Hematopoietic multipotent progenitor cell treated with erythropoietin and hydrocortisone succinate and interleukin-3 and kit ligand, for 8 days (in vitro differentiated cells): ENCODE data around the gene FNBP1.
A peak's percentile ranks its signal among the peaks of the same experiment; 100 is the strongest.

ENCODE experiments used
- DNase-seq: peaks from one replicate; pipeline ENCODE4 v3.0.0-alpha.2; 2015

Gene FNBP1

DNA sequence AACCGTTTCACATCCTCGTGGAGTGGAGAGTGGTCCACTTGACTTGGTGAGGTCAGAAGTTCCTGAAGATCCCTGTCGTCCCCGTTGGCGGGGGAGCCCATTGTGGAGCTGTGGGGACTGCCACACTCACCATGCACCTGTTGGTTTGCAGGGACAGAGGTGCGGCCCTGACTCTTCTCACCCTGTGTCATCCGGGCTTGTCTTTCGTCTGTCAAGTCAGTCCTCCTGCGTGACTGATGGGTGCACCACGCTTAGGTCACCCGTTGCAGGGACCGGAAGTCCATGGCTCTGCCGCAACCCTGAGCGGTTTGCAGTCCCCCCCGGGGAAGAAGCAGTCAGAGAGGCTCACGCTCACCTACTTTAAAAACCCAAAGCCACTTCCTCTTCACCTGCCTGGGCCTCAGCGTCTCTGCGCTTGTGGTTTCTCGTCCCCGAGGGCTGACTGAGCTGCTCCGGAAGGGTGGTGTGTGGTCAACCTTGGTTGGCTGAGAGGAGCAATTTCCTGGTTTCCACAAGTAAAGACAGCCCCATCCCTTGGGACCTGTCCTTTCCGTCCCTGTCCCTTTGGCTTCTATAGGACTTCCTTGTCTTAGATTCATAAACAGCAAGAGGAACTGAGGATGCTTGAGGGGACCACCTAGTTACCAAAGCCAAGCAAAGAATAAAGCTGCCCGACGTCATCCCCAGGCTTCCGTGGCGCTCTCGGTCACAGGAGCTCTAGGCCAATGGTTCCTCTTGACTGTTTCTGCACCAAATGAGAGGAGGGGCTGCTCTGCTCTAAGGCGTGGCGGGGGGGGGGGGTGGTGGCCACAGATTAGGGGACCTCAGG is 154.5 kb downstream of the FNBP1 start:
- DNase-seq = peak; percentile 76

DNA sequence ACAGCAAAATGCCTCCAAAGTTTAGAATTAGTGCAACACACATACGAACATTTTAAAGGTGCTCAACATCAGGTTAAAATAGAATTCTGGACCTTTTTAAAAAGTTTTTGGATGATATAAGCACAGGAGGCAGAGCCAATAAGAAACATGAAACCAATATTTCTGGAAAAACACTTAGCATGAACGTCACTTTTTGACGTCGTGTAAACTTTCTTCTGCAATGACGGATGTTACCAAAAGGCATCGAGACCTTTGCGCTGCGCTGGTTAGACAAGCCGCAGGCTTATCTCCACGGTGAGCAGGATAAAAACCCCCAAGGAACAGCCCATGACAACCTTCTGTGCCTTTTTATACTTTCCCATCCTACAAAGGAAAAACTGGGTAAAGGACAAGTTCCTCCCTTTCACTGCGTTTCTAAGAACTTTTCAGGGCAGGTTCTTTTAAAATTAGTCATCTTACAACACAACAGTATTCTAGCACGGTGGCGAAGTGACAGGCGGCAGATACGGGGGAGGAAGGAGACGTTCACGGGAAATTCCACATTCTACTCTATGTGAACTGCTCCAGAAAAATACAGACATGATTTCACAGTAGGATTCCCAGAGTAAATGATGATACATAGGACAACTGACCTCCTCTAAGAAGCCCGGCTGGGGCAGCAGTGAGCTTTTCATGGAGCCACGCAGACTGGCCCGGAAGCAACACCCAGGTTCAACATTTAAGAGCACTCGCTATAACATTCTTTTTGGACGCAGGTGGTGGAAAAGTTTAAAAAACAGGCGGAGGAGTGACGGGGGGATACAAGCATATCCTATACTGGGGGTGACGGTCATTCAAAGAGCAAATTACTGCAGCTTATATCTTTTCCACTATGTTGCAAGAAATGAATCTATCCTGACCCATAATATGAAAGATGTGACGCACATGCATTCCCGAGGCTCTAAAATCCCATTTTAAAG is 155.4 kb downstream of the FNBP1 start:
- peak; percentile 75 for DNase-seq

DNA sequence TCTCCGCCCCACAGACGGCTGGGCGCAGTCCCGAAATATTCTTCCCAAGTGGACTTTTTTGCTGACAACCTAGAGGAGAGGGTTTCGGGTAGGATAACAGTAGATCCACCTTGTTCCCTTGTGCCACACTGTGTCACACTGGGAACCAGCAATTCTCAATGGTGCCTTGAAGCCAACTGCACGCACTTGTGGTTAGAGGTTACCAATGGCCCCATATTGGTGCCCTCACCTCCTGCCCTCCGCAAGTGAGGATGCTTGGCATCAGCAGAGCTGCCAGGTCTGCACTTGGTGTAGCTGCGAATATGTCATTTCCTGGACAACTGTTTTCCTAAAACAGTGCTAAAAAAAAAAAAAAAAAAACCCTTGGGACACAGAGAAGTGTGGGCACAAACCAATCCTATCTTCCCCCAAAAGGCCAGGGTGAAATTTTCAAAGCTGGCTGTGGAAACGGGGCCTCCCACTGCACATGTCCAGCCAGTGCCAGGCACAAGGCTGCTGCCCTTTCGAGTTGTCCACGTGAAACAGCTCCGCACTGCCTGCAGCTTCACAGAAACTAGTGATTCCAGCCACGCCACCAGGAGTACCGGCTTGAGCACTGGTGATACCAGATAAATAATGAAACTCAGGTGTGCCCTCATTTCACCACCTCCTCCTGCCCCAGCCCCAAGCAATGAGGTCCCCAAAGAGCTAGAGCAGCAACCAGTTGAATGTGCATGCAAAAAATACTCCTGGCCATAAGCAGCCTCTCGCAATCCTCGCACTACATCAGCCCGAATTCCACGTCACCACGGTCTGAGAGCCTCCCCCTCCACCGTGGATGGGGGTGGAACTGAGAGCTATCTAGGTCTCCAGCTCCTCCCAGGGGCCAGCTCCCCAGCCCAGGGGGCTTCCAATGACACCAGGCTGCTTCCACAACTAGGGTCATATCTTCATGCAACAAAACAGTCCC is 156.5 kb downstream of the FNBP1 start:
- DNase-seq = peak; percentile 49

DNA sequence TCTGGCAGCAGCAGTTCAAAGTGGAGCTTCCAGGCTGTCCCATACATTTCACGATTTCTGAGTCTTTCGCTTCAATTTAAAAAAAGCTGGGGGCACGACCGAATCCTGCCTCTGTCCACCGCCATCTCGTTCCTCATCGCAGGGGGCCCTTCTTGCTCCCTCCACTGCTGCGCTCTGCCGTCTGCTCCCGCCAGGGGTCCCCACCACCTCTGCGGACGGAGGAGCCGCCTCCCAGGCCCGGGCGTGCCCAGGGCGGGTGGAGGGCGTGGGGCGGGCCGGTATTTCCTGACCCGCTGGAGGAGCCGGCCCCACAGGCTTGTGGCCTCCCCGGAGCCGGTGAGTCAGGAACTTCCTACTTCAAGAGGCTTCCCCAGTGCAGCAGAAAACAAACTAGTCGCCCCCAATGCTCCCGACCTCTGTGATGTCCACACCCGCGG is 157.3 kb downstream of the FNBP1 start:
- DNase-seq = peak; percentile 91

DNA sequence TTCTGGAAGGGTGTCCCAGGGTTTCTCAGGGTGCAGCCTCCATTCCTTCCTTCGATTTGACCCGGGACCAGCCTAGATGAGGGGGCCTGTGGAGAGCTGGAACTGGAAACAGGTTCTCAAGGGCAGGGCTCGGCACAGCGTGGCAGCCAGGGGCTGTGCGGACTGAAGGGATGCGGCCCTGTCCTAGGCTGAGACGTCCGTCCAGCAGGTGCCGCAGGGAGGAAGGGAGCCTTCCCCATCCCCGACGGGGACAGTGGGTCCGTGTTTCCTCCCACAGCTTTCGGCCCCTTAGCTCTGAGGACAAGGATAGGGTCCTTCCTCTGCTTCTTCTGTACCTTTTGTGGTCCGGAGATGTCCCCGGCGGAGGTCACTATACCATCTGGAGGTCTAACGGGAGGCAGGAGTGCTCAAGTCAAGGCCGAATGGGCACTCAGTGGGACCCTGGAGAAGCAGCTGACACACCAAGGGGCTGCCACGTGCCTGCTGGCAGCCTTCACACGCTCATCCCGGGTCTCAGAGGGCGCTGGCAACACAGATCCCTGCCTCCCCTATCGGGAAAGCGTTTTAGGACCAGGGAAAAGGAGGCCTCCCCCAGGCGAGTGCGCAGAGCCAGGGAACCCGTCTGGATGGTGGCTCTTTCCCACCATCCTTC is 157.8 kb downstream of the FNBP1 start:
- peak; percentile 73 for DNase-seq

DNA sequence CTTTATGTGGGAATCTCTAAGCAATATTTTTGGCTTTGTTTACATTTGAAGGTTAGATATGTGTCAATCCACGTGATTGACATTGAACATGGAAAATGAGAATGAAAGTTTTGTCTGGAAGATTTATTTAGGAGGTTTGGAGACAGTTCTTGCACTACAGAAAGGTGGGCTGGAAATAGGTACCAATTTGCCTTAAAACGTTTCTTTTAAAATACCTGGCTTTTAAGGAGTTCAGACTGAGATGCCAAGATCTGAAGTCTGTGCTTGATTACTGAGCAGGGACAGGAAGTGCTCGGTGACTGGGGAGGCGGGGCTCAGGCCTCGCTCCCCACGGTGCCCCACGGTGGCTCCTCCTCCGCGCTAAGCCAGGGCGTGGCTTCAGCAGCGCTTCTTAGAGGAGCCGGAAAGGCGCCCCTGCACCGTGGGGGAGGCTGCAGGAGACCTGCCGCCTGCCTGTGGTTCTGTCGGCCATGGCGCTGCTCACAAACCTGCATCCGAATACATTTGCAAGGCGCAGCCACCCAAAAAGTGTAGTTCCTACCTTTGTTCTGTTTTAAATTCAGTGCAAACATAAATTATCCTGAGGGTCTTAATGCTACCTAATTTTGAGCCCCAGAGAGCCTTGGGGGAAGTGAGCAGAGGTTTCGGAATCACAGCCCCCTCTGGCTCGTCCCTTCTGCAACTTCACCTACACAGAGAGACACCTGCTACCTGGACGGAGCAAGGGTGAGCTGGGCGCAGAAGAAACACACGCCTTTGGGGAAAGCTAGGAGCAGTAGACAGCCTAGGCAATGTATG is 158.6 kb downstream of the FNBP1 start:
- DNase-seq = peak; percentile 96

DNA sequence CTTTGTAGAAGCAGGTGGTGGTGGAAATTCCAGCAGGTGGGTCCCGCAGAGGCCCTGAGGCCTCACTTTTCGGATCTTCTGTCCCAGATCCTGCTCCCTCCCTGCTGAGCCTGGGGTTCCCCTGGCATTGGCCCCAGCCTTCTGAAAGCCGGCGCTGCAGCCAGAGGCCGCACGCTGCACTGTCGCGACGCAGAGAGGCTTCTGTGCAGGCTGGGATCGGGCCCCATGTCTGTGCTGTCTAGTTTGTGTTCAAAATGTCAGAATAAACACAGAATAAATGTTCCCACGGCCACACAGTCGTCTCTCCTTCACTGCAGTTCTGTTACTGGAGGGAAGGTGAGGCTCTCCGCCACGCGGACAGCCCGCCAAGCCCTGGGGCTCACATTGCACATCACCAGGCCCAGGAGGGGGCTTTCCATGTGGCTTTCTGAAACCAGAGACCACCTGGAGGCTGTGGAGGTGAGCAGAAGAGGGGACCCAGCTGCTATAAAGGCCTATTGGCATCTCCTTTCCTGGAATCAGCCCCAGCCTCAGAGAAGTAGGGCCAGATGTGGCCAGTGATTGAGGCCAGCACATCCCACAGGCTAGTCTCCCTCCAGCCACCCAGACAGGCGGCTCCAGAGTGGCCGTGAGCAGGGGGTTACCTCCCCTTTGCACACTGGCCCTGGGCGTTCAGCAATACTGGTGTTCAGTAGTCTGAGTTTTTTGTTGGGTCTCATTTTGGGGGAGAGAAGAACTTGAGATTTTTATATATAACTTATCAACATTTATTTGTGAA is 161.3 kb downstream of the FNBP1 start:
- DNase-seq = no peak

DNA sequence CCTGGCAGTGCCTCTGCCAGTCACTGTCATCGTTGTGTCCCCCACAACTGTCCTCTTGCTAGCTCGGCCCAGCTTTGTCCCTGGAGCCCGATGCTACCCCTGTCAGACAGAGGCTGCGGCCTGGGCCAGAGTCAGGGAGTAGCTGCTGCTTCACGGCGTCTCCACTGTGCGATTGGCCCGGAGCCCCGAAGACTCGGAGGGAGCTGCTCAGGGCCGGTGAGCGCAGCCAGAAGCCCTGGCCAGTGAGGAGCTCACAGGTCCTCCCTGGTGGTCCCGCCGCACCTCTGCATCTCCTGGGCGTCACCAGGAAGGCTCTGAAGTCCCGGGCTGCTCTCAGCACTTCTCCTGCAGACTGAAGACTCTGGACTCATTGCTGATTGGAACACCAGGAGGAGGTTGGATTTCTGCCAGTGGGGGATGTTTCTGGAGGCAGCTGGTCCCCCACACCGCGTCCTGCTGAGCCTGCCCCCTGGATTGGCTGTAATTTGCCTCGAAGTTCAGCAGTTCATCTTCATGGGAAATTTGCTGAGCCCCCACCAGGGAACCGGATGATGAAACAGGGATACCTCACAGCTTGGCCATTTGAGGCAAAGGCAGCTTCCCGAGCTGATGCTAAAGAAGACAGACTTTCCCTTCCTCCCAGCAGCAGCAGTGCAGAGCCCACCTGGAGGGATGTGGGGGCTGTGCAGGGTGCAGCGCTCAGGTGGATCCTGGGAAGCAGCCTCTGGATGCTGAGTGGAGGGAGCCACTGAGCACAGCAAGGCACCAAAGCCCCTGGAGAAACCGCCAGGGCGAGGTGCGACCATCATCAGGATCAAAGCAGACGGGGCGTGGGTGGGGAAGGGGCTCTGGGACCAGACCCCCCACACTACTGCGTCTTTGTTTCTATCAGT is 162.1 kb downstream of the FNBP1 start:
- no peak for DNase-seq

DNA sequence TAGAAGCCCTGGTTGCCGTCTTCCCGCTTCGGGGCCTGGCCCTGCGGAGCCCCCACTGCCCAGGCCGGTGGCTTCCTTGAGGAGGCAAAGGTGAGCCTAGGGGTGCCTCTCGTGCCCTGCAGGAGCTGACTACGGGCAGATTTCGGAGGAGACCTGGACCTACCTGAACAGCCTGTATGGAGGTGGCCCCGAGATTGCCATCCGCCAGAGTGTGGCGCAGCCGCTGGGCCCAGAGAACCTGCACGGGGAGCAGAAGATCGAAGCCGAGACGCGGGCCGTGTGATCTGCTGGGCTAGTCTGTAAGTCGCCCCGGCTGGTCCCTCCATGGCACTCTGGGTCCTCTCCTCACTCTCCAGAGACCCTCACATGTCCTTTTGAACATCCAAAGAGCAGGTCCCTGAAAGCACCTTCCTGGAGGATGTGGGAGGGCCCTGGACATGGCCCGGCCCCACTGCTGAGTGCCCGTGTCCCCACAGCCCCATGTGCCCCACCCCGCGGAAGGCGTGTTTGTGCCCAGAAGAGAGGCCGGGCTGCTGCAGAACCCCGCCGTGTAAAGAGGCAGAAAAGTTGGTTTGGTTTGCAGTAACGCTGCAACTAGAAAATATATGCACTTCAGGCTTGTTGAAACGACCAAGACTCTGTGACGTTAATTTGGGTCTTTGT is 162.9 kb downstream of the FNBP1 start:
- no peak for DNase-seq

DNA sequence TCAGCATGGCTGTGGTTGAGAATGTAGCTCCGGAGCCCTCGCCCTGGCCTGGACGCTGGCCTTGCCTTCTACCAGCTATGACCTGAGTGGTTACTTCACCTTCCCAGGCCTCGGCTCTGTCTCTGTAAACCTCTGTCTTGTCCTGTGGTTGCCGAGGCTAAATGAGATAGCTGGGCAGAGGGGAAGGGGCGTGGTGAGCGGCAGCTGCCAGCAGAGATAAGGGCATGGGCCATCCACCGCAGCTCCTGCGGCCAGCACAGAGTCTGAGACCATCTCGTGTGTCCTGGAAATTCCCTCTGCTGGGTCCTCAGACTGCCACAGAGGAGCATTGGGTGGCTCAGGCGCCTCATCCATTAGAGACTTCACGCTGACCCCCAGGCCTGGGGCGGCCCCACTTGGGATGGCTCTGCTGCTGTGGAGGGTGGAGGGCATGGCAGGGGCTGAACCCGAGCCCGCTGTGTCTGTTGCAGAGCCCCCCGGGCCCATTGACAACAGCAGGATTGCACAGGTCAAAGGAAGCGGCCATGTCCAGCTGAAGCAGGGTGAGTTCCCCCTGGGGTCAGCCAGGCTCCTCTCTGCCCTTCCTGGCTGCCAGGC is 163.8 kb downstream of the FNBP1 start:
- peak; percentile 97 for DNase-seq

DNA sequence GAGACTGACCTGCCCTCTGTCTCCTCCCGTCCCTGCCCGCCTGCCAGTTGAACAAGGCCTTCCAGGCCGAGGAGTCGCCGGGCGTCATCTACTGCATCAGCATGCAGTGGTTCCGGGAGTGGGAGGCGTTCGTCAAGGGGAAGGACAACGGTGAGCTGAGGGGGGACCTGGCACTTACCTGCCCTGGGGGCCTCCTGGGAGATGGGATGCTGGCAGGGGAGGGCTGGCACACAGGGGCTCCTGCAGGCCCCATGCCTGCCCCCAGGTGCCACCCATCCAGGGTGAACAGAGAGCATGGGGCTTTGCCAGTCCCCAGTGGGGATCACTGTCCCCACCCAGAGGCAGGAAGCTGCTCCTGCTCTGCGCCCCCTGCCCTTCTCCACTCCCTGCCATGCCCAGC is 164.7 kb downstream of the FNBP1 start:
- peak; percentile 46 for DNase-seq

DNA sequence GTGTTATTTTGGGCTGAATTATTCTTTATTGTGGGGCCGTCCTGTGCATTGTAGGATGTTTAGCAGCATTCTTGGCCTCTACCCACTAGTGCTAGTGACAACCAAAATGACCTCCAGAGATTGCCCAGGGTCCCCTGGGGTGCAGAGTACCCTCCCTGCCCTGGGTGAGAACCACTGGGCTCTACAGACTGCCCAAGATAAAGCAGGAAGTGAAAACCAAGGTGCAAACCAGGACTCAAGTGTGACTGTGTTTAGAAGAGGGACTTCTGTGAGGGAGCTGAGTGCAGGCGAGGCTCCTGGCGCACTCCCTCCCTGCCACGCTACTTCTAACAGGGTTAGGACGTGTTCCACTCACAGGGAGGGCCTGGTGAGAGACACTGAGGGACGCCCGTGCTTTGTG is 166.2 kb downstream of the FNBP1 start:
- DNase-seq = no peak

DNA sequence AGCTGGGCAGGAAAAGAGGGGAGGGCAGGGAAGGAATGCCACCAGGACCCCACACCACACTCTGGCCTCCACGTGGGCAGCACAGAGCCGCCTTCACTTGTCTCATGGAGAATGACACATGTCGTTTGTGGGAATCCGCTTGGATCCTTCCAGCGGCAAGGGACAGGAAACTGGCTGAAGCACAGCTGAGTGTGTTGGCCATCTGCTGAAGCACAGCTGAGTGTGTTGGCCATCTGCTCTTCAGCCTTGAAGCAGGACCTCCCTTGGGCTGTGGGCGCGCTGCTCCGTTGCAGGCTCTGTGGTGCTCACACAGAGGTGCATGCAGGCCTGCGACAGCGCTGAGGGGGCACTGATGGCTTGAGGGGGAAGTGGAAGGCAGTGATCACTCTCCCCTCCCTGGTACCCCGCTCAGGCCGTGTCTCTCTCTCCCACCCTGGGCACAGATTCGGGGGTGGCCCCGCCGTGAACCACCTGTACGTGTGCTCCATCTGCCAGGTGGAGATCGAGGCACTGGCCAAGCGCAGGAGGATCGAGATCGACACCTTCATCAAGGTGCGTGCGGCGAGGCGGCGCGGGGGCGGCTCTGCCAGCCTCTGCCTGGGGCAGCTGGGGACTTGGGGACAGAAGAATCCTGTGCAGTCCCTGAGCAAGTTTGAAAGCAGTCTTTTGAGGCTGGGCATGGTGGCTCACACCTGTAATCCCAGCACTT is 167.1 kb downstream of the FNBP1 start:
- DNase-seq = no peak

DNA sequence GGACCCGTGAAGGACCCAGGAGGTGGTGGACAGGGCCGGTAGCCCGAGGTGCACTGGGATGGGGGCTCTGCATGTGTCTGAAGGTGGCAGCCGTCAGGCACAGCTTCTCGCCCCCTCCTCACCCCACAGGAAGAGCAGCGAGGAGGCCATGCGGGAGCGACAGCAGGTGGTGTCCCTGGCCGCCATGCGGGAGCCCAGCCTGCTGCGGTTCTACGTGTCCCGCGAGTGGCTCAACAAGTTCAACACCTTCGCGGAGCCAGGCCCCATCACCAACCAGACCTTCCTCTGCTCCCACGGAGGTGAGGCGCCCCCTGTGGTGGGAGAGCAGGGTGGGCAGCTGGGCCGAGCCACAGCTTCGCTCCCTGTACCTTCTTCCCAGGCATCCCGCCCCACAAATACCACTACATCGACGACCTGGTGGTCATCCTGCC is 167.8 kb downstream of the FNBP1 start:
- DNase-seq = no peak

DNA sequence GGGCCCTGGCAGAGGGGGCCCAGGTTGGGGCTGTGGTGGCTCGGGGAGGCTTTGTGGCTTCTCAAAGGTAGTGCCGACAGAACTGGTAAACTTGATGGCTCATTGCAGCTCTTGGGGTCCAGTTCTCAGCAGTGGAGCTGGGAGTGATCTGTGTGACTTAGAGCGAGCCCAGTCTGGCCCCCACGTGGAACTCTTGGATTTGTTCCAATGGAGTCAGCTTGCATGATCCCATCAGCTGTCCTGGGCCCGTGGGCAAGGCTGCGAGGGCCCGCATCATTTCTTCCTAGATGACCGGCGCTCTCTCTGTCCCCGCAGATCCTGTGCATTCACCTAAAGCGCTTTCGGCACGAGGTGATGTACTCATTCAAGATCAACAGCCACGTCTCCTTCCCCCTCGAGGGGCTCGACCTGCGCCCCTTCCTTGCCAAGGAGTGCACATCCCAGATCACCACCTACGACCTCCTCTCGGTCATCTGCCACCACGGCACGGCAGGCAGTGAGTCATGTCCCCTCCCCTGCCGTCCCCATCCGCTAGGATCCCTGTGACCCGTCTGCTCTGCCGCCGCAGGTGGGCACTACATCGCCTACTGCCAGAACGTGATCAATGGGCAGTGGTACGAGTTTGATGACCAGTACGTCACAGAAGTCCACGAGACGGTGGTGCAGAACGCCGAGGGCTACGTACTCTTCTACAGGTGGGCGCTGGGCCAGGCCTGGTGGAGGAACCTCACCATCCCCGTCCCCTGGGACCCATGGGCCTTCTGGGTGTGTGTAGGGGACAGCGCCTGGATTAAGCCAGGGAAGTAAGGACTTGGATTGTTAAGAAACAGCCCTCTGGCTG is 168.5 kb downstream of the FNBP1 start:
- no peak for DNase-seq

DNA sequence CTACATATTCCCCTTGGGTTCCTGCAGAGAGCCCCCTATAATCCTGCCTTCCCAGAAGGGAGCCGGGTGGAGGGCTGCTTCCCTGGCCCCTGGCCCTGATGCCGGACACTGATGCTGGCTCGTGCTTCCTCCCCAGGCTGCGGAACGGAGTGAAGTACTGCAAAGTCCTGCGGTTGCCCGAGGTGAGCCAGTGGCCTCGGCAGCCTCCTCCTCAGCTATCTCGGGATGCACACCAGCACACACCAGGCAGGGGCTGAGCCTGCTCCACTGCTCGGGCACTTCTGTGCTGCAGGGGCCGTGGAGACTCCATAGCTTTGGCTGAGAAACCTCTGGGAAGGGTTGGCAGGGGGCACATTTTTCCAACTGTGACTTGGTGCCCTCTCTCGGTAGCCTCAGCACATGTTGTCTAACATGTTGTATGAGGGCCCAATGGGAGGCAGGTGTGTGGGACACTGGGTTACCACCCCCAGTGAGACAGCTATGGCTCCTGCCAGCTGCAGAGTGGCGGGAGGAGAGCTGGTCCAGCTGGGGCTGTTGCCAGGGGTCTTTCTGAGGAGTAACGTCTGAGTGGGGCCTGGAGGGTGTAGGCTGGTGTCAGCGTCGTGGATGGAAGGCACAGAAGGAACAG is 169.3 kb downstream of the FNBP1 start:
- no peak for DNase-seq
